Kidney epithelial cell (primary cell): Measurements from ENCODE around the gene ITGA2. TPM values are rescaled to one million over a fixed set of nuclear protein-coding genes. Genes with fewer than 3 reads are reported as not detected.

Experiments used
- DNase-seq: peaks from one replicate; pipeline ENCODE4 v3.0.0-alpha.2; 2010; ENCODE audit warnings: low read depth
- H3K27me3 ChIP-seq: 2 replicates; pipeline ENCODE4 v1.6.0; 2011; ENCODE audit warnings: low read length; ENCODE audit not compliant: control insufficient read depth, insufficient read depth
- H3K36me3 ChIP-seq: 2 replicates; pipeline ENCODE4 v1.5.1; 2011; ENCODE audit warnings: low read length; ENCODE audit not compliant: control insufficient read depth, insufficient read depth
- H3K4me3 ChIP-seq: 2 replicates; pipeline ENCODE4 v1.5.1; 2011; ENCODE audit warnings: low read depth, mild to moderate bottlenecking, control low read depth, low read length
- total RNA-seq: library from RNA; depleted of rRNA; stranded (reverse); fragments of >200 nt; gene quantifications from 2 replicates; pipeline ENCODE4 v1.2.3, GENCODE V29; 2015
- TF ChIP-seq, protein P1 (sequence below): IDR thresholded peaks from 2 replicates; pipeline ENCODE4 v1.5.1; 2011; ENCODE audit warnings: mild to moderate bottlenecking, moderate library complexity, low read length, control low read depth, inconsistent platforms; ENCODE audit not compliant: insufficient read depth, poor library complexity, severe bottlenecking

Gene ITGA2
- total RNA-seq, 1 donor from 2014 or later: 62.0 TPM

DNA sequence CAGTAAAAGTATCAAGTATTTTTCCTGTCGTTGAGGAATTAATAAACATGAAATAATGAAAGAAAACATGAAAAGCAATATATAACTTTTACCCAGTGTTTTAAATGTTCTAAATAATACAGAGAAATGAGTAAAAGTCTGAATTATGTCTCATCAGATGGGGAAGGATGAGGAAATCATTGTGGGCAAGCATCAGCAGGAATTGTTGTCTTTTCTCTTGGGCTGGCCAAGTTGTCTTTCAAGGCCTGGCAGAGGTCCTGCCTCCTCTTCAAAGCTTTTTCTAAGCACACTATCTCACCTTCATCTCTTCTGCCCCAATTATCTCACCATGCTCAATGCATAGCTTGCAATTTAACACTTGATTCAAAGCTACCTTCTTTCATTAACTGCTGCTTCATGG lies 78.5 kb downstream of the ITGA2 start:
- Histone ChIP-seq H3K27me3 (no peaks in the 10 kb centered on the region), H3K4me3 (no peak overlapping the region), H3K36me3 (no peaks in the 10 kb centered on the region)
- no peak for DNase-seq
- TF ChIP-seq, protein P1, sequence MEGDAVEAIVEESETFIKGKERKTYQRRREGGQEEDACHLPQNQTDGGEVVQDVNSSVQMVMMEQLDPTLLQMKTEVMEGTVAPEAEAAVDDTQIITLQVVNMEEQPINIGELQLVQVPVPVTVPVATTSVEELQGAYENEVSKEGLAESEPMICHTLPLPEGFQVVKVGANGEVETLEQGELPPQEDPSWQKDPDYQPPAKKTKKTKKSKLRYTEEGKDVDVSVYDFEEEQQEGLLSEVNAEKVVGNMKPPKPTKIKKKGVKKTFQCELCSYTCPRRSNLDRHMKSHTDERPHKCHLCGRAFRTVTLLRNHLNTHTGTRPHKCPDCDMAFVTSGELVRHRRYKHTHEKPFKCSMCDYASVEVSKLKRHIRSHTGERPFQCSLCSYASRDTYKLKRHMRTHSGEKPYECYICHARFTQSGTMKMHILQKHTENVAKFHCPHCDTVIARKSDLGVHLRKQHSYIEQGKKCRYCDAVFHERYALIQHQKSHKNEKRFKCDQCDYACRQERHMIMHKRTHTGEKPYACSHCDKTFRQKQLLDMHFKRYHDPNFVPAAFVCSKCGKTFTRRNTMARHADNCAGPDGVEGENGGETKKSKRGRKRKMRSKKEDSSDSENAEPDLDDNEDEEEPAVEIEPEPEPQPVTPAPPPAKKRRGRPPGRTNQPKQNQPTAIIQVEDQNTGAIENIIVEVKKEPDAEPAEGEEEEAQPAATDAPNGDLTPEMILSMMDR: no peak

GRCh38 chr5:53068291-53068836 lies 79.2 kb downstream of the ITGA2 start:
- Histone ChIP-seq H3K36me3 (peaks cover 1% of the 10 kb centered on the region), H3K27me3 (no peaks in the 10 kb centered on the region), H3K4me3 (no peak overlapping the region)
- TF ChIP-seq, protein P1: no peak
- no peak for DNase-seq

DNA sequence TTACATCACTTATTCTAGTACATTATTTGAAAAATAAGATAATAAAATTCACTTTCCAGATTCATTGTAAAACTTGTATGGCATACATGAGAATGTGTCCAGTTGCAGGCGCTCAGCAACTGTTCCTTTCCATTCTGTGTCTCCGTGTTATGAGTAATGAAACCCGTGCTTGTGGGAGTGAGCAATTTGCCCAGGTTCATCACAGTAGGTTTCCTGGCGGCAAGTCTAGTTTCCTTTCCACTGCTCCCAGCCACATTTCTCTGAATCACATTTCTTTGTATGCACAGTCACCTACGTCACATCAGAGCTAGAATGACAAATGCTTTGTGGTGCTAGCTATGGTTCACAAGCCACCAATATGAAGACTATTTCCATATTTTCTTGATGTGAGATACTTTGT lies 80.5 kb downstream of the ITGA2 start:
- Histone ChIP-seq H3K27me3 (no peaks in the 10 kb centered on the region), H3K36me3 (peaks cover 2% of the 10 kb centered on the region), H3K4me3 (no peak overlapping the region)
- TF ChIP-seq, protein P1: no peak
- peak; percentile 44 for DNase-seq

DNA sequence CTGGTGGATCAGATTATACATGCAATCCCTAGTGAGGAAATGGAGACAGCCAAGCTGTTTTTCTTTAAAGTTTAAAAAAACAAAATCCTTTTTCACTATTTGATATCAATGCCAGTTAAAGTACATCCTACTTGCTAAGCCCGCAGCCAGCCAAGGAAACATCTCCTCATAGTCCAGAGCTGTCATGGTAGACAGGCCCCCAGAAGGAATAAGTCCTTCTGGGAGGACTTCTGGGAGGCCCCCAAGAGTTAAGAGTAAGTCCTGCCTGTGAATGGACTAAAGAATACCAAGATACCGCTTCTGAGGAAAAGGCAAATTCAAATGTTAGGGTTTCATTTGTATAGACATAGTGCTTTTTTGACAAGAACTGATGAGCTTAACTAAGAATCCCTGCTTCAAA lies 82.1 kb downstream of the ITGA2 start:
- H3K27me3 ChIP-seq: no peaks in the 10 kb centered on the region
- peaks cover 7% of the 10 kb centered on the region for H3K36me3 ChIP-seq
- no peak for DNase-seq
- H3K4me3 ChIP-seq: no peak overlapping the region
- TF ChIP-seq, protein P1: no peak

DNA sequence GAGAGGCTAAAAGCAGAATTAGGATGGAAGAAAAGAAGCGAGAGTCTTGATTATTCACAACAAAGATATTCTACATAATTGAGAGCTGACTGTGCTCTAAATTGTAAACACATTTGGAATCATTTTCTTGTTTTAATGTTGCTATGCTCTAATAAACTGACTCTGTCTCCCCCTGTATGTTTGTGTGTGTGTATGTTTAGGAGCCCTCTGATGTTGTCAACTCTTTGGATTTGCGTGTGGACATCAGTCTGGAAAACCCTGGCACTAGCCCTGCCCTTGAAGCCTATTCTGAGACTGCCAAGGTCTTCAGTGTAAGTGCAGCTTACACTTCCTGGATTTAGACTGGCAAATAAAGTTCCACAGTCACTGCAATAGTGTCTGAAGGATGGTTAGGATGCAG lies 82.6 kb downstream of the ITGA2 start:
- TF ChIP-seq, protein P1: no peak
- H3K36me3 ChIP-seq: peaks cover 7% of the 10 kb centered on the region
- no peak for DNase-seq
- no peak overlapping the region for H3K4me3 ChIP-seq
- H3K27me3 ChIP-seq: no peaks in the 10 kb centered on the region

GRCh38 chr5:53073348-53073747 lies 84.2 kb downstream of the ITGA2 start:
- TF ChIP-seq, protein P1: no peak
- DNase-seq: no peak
- H3K4me3 ChIP-seq: no peak overlapping the region
- H3K36me3 ChIP-seq: peaks cover 7% of the 10 kb centered on the region
- no peaks in the 10 kb centered on the region for H3K27me3 ChIP-seq
